Measurements from ENCODE around the gene PARD3B.

Gene PARD3B

GRCh38 chr2:204892506-204893255 lies 347.4 kb downstream of the PARD3B start:
- peak; percentile 79 for DNase-seq (ENCODE audit: low spot score)

- no peak for DNase-seq (ENCODE audit: low spot score)
Observed at GRCh38 chr2:204896146-204896545, 350.9 kb downstream of the PARD3B start.

GRCh38 chr2:204897561-204897960 lies 352.3 kb downstream of the PARD3B start:
- DNase-seq (ENCODE audit: low spot score), result no peak

GRCh38 chr2:204898928-204899640 lies 353.8 kb downstream of the PARD3B start:
- DNase-seq (ENCODE audit: low spot score), result no peak

GRCh38 chr2:204899983-204900382 lies 354.7 kb downstream of the PARD3B start:
- no peak for DNase-seq (ENCODE audit: low spot score)

GRCh38 chr2:204900487-204900886 lies 355.2 kb downstream of the PARD3B start:
- no peak for DNase-seq (ENCODE audit: low spot score)

GRCh38 chr2:204900910-204901309 lies 355.6 kb downstream of the PARD3B start:
- no peak for DNase-seq (ENCODE audit: low spot score)

GRCh38 chr2:204901591-204901990 lies 356.3 kb downstream of the PARD3B start:
- no peak for DNase-seq (ENCODE audit: low spot score)

GRCh38 chr2:204909791-204910190 lies 364.5 kb downstream of the PARD3B start:
- DNase-seq (ENCODE audit: low spot score), result no peak

GRCh38 chr2:204913312-204913711 lies 368.0 kb downstream of the PARD3B start:
- DNase-seq (ENCODE audit: low spot score), result no peak

- no peak for DNase-seq (ENCODE audit: low spot score)
Observed at GRCh38 chr2:204913854-204914464, 368.7 kb downstream of the PARD3B start.

- DNase-seq (ENCODE audit: low spot score), result no peak
Observed at GRCh38 chr2:204914708-204915107, 369.4 kb downstream of the PARD3B start.

- no peak for DNase-seq (ENCODE audit: low spot score)
Observed at GRCh38 chr2:204917089-204917701, 371.9 kb downstream of the PARD3B start.

- no peak for DNase-seq (ENCODE audit: low spot score)
Observed at GRCh38 chr2:204920776-204921175, 375.5 kb downstream of the PARD3B start.

- DNase-seq (ENCODE audit: low spot score), result no peak
Observed at GRCh38 chr2:204923957-204924356, 378.7 kb downstream of the PARD3B start.

GRCh38 chr2:204931562-204931961 lies 386.3 kb downstream of the PARD3B start:
- no peak for DNase-seq (ENCODE audit: low spot score)

GRCh38 chr2:204933735-204934374 lies 388.6 kb downstream of the PARD3B start:
- no peak for DNase-seq (ENCODE audit: low spot score)

GRCh38 chr2:204944927-204945326 lies 399.7 kb downstream of the PARD3B start:
- no peak for DNase-seq (ENCODE audit: low spot score)

GRCh38 chr2:204945376-204945775 lies 400.1 kb downstream of the PARD3B start:
- DNase-seq (ENCODE audit: low spot score), result no peak

GRCh38 chr2:204946892-204947291 lies 401.6 kb downstream of the PARD3B start:
- no peak for DNase-seq (ENCODE audit: low spot score)

- DNase-seq (ENCODE audit: low spot score), result no peak
Observed at GRCh38 chr2:204947405-204947804, 402.1 kb downstream of the PARD3B start.
